Peyer's patch (tissue), 4 donors: ENCODE results near the gene SPRY4.

ENCODE experiments used
- POLR2A ChIP-seq, 2 donors: fragments of 450-650 bp; IDR thresholded peaks; one replicate each; pipeline ENCODE4 v1.5.1; 2017; ENCODE audit warnings: antibody characterized with exemption in 2 of 2, mild to moderate bottlenecking in 2 of 2, moderate library complexity in 2 of 2
- TF ChIP-seq, protein P1 (sequence below), 6 experiments: fragments of 450-650 bp in 4 of 6; fragments of 200-600 bp in 2 of 6; sonication (generic) in 1 of 6; IDR thresholded peaks; one replicate each; pipeline ENCODE4 v1.5.1; 2017 to 2019; ENCODE audit warnings: antibody characterized with exemption in 6 of 6, mild to moderate bottlenecking in 3 of 6, moderate library complexity in 1 of 6

DNA sequence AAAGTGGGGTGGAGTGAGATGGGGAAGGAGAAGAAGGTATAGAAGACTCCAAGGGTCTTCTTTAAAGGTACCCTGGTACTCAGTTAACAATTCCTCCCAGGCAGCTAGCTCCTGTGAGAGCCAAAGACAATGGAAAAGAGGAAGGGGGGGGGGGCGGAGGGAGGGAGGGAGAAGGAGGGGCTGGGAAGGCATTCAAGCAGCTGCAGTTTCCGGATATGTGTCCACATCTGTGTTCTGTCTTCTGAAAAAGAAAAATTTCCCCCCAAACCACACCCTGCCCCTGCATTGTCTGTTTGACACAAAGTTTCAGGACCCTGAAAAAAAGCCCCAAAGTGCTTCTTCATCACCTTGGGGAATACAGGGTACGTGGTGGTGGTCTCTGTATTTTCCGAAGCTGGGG is 11.1 kb downstream of the SPRY4 start:
- TF ChIP-seq POLR2A (IDR thresholded peaks at IDR 0.05), result no peak
- TF ChIP-seq, protein P1, sequence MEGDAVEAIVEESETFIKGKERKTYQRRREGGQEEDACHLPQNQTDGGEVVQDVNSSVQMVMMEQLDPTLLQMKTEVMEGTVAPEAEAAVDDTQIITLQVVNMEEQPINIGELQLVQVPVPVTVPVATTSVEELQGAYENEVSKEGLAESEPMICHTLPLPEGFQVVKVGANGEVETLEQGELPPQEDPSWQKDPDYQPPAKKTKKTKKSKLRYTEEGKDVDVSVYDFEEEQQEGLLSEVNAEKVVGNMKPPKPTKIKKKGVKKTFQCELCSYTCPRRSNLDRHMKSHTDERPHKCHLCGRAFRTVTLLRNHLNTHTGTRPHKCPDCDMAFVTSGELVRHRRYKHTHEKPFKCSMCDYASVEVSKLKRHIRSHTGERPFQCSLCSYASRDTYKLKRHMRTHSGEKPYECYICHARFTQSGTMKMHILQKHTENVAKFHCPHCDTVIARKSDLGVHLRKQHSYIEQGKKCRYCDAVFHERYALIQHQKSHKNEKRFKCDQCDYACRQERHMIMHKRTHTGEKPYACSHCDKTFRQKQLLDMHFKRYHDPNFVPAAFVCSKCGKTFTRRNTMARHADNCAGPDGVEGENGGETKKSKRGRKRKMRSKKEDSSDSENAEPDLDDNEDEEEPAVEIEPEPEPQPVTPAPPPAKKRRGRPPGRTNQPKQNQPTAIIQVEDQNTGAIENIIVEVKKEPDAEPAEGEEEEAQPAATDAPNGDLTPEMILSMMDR (IDR thresholded peaks at IDR 0.05), result no peak
